OCI-LY7 (cell line): ENCODE results near the gene ZNF445. TPM values are rescaled to one million over a fixed set of nuclear protein-coding genes. Genes with fewer than 3 reads are reported as not detected.

Source experiments
- BruUV-seq: library from RNA; stranded (reverse); fragments of 400-500 nt; replicated peaks from 2 replicates; lab custom pipeline; 2021; lab: Mats Ljungman, UMichigan
- CTCF ChIA-PET: fragments of 300-600 bp; sonication (Branson Sonifier 250); formaldehyde crosslinking; loops from one replicate; lab custom pipeline; 2022; ENCODE audit warnings: antibody characterized with exemption; ENCODE audit not compliant: unreplicated experiment; lab: Charles Lee
- POLR2A ChIA-PET: fragments of 300-600 bp; sonication (Branson Sonifier 250); formaldehyde crosslinking; loops from one replicate; lab custom pipeline; 2022; ENCODE audit warnings: antibody characterized with exemption; lab: Charles Lee
- DNase-seq: peaks from one replicate; pipeline ENCODE4 v3.0.0-alpha.2; 2015; ENCODE audit warnings: low spot score
- H2AFZ ChIP-seq: fragments of 200-600 bp; sonication (generic), shearing (Covaris generic); 2 replicates; pipeline ENCODE4 v1.6.1; 2014; ENCODE audit warnings: mild to moderate bottlenecking, antibody characterized with exemption, low read length, moderate library complexity
- H3K27ac ChIP-seq: fragments of 200-600 bp; sonication (generic); 2 replicates; pipeline ENCODE4 v1.5.1; 2014; ENCODE audit warnings: mixed run types, low read depth, mild to moderate bottlenecking, moderate library complexity, low read length, inconsistent platforms; ENCODE audit not compliant: poor library complexity, severe bottlenecking
- H3K36me3 ChIP-seq: fragments of 200-600 bp; sonication (generic); 2 replicates; pipeline ENCODE4 v1.6.1; 2014; ENCODE audit warnings: mild to moderate bottlenecking, antibody characterized with exemption, low read length, moderate library complexity, mixed read lengths; ENCODE audit not compliant: insufficient read depth
- H3K4me1 ChIP-seq: fragments of 200-600 bp; sonication (generic); 2 replicates; pipeline ENCODE4 v1.5.1; 2014; ENCODE audit warnings: mild to moderate bottlenecking, low read length; ENCODE audit not compliant: insufficient read depth, poor library complexity, severe bottlenecking
- H3K4me2 ChIP-seq: fragments of 200-600 bp; sonication (generic); 2 replicates; pipeline ENCODE4 v1.6.1; 2014; ENCODE audit warnings: mild to moderate bottlenecking, low read length
- H3K4me3 ChIP-seq: fragments of 200-600 bp; sonication (generic); 2 replicates; pipeline ENCODE4 v1.5.1; 2014; ENCODE audit warnings: mild to moderate bottlenecking, low read depth, low read length; ENCODE audit not compliant: poor library complexity, severe bottlenecking
- H3K79me2 ChIP-seq: fragments of 200-600 bp; sonication (generic); 2 replicates; pipeline ENCODE4 v1.6.1; 2016; ENCODE audit warnings: low read depth, mild to moderate bottlenecking, low read length, moderate library complexity, mixed read lengths; ENCODE audit not compliant: insufficient read depth
- H3K9me2 ChIP-seq: fragments of 200-600 bp; sonication (generic); 2 replicates; pipeline ENCODE4 v1.6.1; 2016; ENCODE audit warnings: mild to moderate bottlenecking, low read length, mixed read lengths; ENCODE audit not compliant: insufficient read depth
- H3K9me3 ChIP-seq: fragments of 200-600 bp; sonication (generic); 2 replicates; pipeline ENCODE4 v1.6.1; 2014; ENCODE audit warnings: mild to moderate bottlenecking, mixed run types, low read length, mixed read lengths
- H4K20me1 ChIP-seq: fragments of 200-600 bp; sonication (generic); 2 replicates; pipeline ENCODE4 v1.6.1; 2014; ENCODE audit warnings: mild to moderate bottlenecking, antibody characterized with exemption, low read length, moderate library complexity, mixed read lengths; ENCODE audit not compliant: insufficient read depth
- CTCF ChIP-seq: fragments of 200-600 bp; sonication (generic); conservative IDR thresholded peaks from 2 replicates; pipeline ENCODE4 v1.5.1; 2014; ENCODE audit warnings: mild to moderate bottlenecking, antibody characterized with exemption, low read length, moderate library complexity, mixed read lengths
- EZH2phosphoT487 ChIP-seq: fragments of 200-600 bp; sonication (generic); IDR thresholded peaks from 2 replicates; pipeline ENCODE4 v1.6.1; 2018; ENCODE audit warnings: low read depth, borderline replicate concordance, mild to moderate bottlenecking, mixed run types, antibody characterized with exemption, low read length, moderate library complexity, mixed read lengths
- intact Hi-C: fragments of 100-400 bp; cut with micrococcal nuclease; formaldehyde crosslinking; loops from one replicate; pipeline ENCODE4 v1.10.0; 2022; ENCODE audit not compliant: unreplicated experiment
- total RNA-seq, 2 experiments: library from RNA; depleted of rRNA in 1 of 2; stranded (reverse); fragments of >200 nt in 1 of 2; shearing (Covaris generic) in 1 of 2; gene quantifications; 2 replicates each; pipeline ENCODE4 v1.2.3, GENCODE V29; 2014 to 2022

ZNF445 gene
- total RNA-seq, 2 experiments from 2014 or later = 3.4 to 11.7 TPM

DNA sequence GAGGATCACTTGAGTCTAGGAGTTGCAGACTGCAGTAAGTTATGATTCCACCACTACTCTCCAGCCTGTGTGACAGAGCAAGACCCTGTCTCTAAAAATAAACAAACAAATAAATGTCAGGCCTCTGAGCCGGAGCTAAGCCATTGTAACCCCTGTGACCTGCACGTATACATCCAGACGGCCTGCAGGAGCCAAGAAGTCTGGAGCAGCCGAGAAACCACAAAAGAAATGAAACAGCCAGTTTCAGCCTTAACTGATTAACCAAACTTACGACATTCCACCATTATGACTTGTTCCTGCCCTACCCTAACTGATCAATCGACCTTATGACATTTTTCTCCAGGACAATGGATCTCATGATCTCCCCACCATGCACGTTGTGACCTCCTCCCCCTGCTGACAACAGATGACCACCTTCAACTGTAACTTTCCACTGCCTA, 45.0 kb upstream of the ZNF445 start:
- BruUV-seq = no TSS peak
- Histone ChIP-seq H3K4me3 (no peak overlapping the region), H3K4me2 (no peak overlapping the region), H3K9me3 (no peaks in the 10 kb centered on the region), H3K4me1 (no peaks in the 10 kb centered on the region), H2AFZ (no peak overlapping the region), H3K79me2 (no peaks in the 10 kb centered on the region), H4K20me1 (no peaks in the 10 kb centered on the region), H3K27ac (no peak overlapping the region), H3K36me3 (no peaks in the 10 kb centered on the region), H3K9me2 (no peaks in the 10 kb centered on the region)
- no peak for TF ChIP-seq EZH2phosphoT487
- no peak for TF ChIP-seq CTCF
- ChIA-PET CTCF (no interaction called here), POLR2A (no interaction called here)
- no peak for DNase-seq
- intact Hi-C loops = no loop called here

- BruUV-seq = no TSS peak
- Histone ChIP-seq H4K20me1 (no peaks in the 10 kb centered on the region), H3K4me1 (no peaks in the 10 kb centered on the region), H3K79me2 (no peaks in the 10 kb centered on the region), H3K27ac (no peak overlapping the region), H3K4me2 (no peak overlapping the region), H3K9me3 (no peaks in the 10 kb centered on the region), H3K9me2 (no peaks in the 10 kb centered on the region), H3K4me3 (no peak overlapping the region), H3K36me3 (no peaks in the 10 kb centered on the region), H2AFZ (no peak overlapping the region)
- no peak for DNase-seq
- ChIA-PET CTCF (no interaction called here), POLR2A (interaction anchor here (0.7 kb wide), 1 partner anchor 1128 kb away, joined by 8 read pairs; no protein-coding TSS in a partner anchor)
- intact Hi-C loops = no loop called here
- TF ChIP-seq EZH2phosphoT487 (no peak), CTCF (no peak)
Observed at GRCh38 chr3:44521721-44522120, 44.3 kb upstream of the ZNF445 start.

DNA sequence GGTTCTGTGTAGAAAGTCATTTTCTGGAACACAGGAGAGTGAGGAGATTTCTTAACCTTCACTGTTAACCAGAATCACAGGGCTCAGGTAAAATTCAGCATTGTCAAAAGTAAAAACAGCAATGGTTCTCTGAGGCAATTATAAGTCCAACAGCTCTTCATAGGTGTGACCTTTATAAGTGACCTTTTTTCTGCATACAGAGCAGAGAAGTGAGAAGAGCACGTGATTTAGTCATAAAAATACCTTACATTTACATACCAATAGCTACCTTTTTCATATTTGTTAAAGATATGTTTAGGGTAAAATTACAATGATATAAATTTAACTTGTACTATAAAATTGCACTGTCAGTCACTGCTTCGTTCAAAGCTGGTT, 41.3 kb upstream of the ZNF445 start:
- Histone ChIP-seq H3K4me1 (no peaks in the 10 kb centered on the region), H3K9me3 (no peaks in the 10 kb centered on the region), H3K9me2 (no peaks in the 10 kb centered on the region), H3K4me2 (no peak overlapping the region), H3K79me2 (no peaks in the 10 kb centered on the region), H3K27ac (no peak overlapping the region), H2AFZ (no peak overlapping the region), H3K4me3 (no peak overlapping the region), H4K20me1 (no peaks in the 10 kb centered on the region), H3K36me3 (no peaks in the 10 kb centered on the region)
- TF ChIP-seq EZH2phosphoT487 = no peak
- no peak for TF ChIP-seq CTCF
- DNase-seq = no peak
- ChIA-PET POLR2A (interaction anchor here (0.6 to 0.7 kb wide), 2 partner anchors 8 to 390 kb away, joined by 3 read pairs; no protein-coding TSS in a partner anchor), CTCF (no interaction called here)
- intact Hi-C loops = loop anchor here (10.0 kb wide), 1 partner anchor 184 kb away; the partner anchor contains the start of gene TCAIM
- BruUV-seq = no TSS peak
